C4-2B (cell line): ENCODE data around the gene ATP11B.

ENCODE experiments used
- CTCF ChIP-seq: fragments of 450-650 bp; conservative IDR thresholded peaks from 2 replicates; pipeline ENCODE4 v1.5.1; 2017; ENCODE audit warnings: mild to moderate bottlenecking
- ZFX ChIP-seq: fragments of 450-650 bp; IDR thresholded peaks from 2 replicates; pipeline ENCODE4 v1.6.1; 2017

- no peak for TF ChIP-seq CTCF
- TF ChIP-seq ZFX = no peak
These were observed 132.6 kb downstream of the ATP11B start for GRCh38 chr3:182925944-182926337.
